GM18519 (cell line): ENCODE data around the gene PCSK6.

Experiments
- ATAC-seq: cut with Tn5 transposase; IDR thresholded peaks from one replicate; pipeline ENCODE4 v1.9.1; 2021; ENCODE audit warnings: mild to moderate bottlenecking, moderate library complexity; ENCODE audit not compliant: unreplicated experiment, low FRiP score

Gene PCSK6

GRCh38 chr15:101489599-101490407 lies at the start of gene PCSK6:
PCSK6 (minus strand) TSS chr15:101489707; CDS start chr15:101489670, 37 bp downstream.
- ATAC-seq, result no peak

- no peak for ATAC-seq
These were observed 49.5 kb upstream of the PCSK6 start for GRCh38 chr15:101538996-101539395.

GRCh38 chr15:101538177-101538576 lies 48.7 kb upstream of the PCSK6 start:
- no peak for ATAC-seq

- no peak for ATAC-seq
These were observed 48.1 kb upstream of the PCSK6 start for GRCh38 chr15:101537483-101538080.

- no peak for ATAC-seq
These were observed 47.4 kb upstream of the PCSK6 start for GRCh38 chr15:101536875-101537405.

- ATAC-seq, result no peak
These were observed 46.8 kb upstream of the PCSK6 start for GRCh38 chr15:101536166-101536874.

GRCh38 chr15:101535170-101535902 lies 45.8 kb upstream of the PCSK6 start:
- no peak for ATAC-seq

- ATAC-seq, result no peak
These were observed 45.0 kb upstream of the PCSK6 start for GRCh38 chr15:101534376-101534970.

GRCh38 chr15:101533371-101534140 lies 44.0 kb upstream of the PCSK6 start:
- ATAC-seq, result no peak

- ATAC-seq, result no peak
These were observed 43.4 kb upstream of the PCSK6 start for GRCh38 chr15:101532865-101533264.

GRCh38 chr15:101531170-101531569 lies 41.7 kb upstream of the PCSK6 start:
- no peak for ATAC-seq

GRCh38 chr15:101530224-101530958 lies 40.9 kb upstream of the PCSK6 start:
- no peak for ATAC-seq

GRCh38 chr15:101528917-101529299 lies 39.4 kb upstream of the PCSK6 start:
- ATAC-seq, result no peak

GRCh38 chr15:101528108-101528916 lies 38.8 kb upstream of the PCSK6 start:
- ATAC-seq, result no peak

- ATAC-seq, result no peak
These were observed 37.4 kb upstream of the PCSK6 start for GRCh38 chr15:101526890-101527289.

- no peak for ATAC-seq
These were observed 36.9 kb upstream of the PCSK6 start for GRCh38 chr15:101526442-101526841.

- ATAC-seq, result no peak
These were observed 36.5 kb upstream of the PCSK6 start for GRCh38 chr15:101526021-101526420.

- ATAC-seq, result no peak
These were observed 35.7 kb upstream of the PCSK6 start for GRCh38 chr15:101525087-101525669.
